HG03060 (cell line): Measurements from ENCODE around the gene ZNG1B.
"Not testable (repeated sequence)": the region's sequence is repeated elsewhere in the genome, so short reads cannot be mapped to it uniquely, and the experiment has no call there.

Source experiments
- ATAC-seq: cut with Tn5 transposase; IDR thresholded peaks from one replicate; pipeline ENCODE4 v1.9.1; 2021; ENCODE audit warnings: low read depth, moderate number of reproducible peaks; ENCODE audit not compliant: unreplicated experiment

ZNG1B gene

DNA sequence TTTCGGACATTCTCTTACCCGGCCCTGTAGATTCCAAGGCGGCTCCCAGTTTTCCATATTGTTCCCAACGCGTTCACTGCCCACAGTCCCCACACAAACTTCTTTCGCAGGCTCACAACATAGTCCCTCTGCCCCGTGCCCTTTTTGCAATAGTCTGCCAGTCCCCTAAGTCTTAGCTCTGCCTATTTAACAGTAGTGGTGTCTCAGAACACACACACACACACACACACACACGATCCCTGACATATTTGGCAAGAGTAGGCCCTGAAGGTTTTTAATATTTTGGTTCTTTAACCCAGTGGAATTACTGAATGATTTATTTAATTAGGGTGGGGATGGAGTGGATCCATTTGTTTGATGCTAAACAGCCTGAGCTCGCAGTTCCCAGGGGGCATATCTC, 105.0 kb downstream of the ZNG1B start:
- ATAC-seq: not testable (repeated sequence)
